Ovary (tissue), 3 donors: ENCODE measurements around the gene SEMA3C.

Source experiments
- CTCF ChIP-seq, 3 donors: fragments of 450-650 bp in 2 of 3; fragments of 200-600 bp in 1 of 3; IDR thresholded peaks; one replicate each; pipeline versions ENCODE4 v1.5.1 to v1.8.0; 2016 to 2022; ENCODE audit warnings: antibody characterized with exemption in 3 of 3, mild to moderate bottlenecking in 1 of 3
- EP300 ChIP-seq: sonication (generic); formaldehyde crosslinking; IDR thresholded peaks from one replicate; pipeline ENCODE4 v1.6.1; 2017; ENCODE audit warnings: antibody characterized with exemption
- POLR2A ChIP-seq: fragments of 450-650 bp; IDR thresholded peaks from one replicate; pipeline ENCODE4 v1.6.1; 2017; ENCODE audit warnings: antibody characterized with exemption, mild to moderate bottlenecking, moderate library complexity
- donor health status: DM: no; HTN: no; CAD: no.

- TF ChIP-seq CTCF (IDR thresholded peaks at IDR 0.05): no peak
- TF ChIP-seq POLR2A: no peak
- TF ChIP-seq EP300: no peak
Observed at GRCh38 chr7:80732630-80733029, 186.2 kb downstream of the SEMA3C start.
